Measurements from ENCODE around the gene SORBS2.

SORBS2 gene

DNA sequence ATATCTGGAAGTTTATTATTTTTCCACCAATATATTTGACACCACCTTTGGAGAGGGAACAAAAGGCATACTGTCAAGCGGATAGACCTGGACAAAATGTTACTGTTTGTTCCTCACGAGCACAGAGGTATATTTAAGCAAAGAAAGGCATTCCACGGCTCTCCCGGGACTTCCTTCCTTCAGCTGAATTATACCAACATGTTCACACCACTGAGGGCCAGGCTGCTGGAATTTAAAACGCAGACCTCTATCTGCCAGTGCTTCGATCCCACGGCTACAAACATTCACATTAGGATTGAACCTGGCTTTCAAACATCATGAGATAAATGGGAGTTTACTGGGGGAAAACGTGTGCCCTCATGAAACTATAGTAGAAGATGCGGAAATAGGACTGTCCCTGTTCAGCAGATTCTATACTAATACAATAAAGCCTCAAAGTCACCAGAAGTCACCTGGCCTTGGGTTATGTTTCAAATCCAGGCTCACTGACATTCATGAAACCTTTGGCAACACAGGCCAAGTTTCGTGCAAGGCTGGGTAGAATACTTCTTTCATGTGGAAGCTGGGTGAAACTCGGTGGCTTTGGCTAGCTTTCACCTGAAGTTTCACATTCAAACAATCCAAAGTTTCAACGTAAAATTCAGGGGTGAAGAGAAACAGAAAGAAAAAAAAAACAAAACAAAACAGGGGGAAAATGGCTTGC, 39.5 kb downstream of the SORBS2 start:
- DNase-seq, result no peak

DNA sequence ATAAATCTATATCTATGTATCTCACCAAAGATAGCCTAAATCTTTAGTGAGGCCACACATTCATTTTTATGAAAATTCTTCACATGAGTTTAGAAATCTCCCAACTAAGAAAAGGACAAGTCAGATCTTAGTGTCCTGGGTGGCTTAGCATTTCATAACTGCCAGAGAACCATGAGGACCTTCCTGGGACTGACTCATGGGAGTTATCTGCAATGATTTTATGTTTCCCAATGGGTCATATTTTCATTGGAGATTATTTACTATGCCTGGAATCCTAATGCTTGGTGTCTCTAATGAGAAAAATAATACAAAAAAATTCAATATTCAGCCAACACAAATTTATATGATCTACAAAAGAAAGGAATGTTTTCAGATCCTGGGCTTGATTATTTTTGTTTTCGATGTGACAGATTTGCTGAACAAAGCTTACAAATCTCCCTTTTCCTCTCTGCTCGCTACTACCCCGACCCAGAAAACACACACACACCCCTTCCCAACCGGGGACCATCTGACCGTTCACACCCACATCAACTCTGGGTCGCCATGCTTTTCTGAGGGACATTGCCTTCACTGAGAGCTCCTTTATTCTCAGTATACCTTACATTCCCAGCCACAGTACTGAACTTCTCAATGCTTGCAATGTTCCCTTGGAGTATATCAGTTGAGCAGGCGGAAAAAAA, 40.1 kb downstream of the SORBS2 start:
- no peak for DNase-seq

DNA sequence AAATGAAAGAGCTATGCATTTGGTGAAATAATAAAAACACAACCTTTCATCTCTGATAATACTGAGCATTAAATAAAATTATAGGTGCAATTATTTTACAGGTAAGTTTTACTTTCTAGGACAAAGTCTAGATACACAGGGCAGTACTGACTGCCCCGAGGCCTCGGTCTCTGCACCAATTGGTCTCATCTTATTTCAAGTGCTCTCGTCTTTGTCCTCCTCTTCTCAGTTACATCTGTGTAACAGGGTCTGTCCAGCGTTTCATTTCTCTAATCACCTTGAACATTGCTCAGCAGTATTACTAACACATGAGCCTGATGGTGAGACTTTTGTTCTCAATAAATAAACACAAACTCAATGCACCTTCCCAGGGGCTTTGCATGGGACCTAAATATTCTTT, 44.5 kb downstream of the SORBS2 start:
- DNase-seq, result no peak

DNA sequence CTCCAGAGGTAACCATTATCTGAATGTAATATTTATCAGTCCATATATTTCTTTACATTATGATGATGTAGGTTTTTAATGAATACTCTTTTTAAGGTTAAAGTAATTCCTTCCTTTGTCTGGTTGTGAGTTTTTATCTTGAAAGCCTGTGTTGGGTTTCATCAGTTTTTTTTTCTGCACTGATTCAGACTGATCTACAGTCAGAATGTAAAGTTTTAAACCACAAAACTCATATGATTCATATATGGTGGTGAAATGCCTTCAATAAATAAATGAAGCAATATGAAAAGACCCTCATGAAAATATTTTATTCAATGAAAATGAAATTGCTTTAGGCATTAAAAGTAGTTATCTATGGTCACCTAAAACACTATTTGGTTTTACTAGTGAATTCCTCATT, 47.1 kb downstream of the SORBS2 start:
- no peak for DNase-seq

DNA sequence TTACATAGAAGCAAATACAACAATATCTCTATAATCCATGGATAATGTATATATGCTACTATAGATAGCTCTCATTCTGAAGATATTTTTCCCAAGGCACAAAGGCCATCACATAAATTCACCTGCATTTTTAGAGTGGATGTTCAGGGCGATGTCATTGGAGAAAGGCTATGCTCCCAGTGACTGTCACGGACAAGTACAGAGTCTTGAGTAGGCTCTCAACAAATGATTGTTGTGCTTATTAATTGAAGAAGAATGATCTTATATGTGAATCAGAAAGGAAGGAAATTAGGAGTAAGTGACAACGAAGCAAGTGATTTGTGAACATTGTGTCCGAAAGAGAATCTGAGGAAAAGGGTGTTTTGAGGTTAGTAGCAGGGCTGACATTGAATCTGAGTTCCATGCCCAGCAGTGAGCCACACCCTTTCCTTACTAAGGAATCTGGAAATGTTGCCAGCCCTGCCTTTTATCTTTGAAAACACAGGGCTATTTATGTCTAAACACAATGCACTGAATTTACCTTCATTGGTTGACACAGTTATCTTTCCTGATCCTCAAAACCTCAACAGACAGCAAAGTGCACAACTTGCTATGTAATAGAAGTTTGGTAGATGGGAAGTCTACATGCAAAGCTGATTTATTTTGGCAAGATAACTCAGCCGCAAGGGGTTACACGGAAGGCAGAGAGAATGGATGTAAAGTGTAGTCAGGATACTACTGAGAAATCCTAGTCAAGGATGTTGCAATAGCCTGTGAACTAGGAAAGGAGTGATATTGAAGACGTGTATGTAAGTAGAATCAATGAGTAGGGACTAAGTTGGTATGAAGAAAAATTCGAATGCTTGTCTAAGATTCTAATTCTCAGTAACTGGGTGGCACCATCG, 50.4 kb downstream of the SORBS2 start:
- DNase-seq, result no peak

DNA sequence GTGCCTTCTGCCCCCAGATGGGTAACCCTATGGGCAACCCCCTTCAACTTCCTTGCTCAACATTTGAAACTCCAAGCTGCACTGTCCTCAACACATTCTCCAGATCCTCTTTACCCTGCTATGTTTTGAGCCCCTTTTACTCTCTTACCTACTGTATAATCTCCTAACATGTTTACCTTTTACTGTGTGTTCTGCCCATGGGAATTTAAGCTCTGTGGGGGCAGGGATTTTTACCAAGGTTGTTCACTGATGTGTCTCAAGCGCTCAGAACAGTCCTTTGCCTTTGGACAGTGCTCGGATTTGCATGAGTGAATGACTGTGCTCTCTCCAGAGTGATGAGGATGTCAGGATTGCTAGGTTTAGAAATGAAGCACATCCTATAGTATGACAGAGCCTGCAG, 53.2 kb downstream of the SORBS2 start:
- no peak for DNase-seq

DNA sequence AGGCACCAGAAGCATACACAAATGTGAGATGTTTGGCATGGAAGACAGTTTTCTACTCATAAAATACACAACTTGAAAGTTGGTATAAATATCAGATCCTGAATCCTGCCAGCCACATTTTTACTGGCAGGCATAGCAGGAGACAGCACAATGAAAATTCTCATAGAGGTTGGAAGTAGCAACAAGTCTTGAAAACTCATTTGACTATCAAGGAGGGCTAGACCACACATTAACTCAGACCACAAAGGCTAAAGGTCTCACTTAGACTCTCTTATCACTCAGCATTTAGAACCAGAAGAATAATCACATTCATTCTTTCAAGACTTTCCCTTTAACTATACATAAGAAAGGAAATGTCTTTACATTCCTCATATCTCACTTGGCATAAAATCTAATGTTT, 56.5 kb downstream of the SORBS2 start:
- DNase-seq, result no peak

DNA sequence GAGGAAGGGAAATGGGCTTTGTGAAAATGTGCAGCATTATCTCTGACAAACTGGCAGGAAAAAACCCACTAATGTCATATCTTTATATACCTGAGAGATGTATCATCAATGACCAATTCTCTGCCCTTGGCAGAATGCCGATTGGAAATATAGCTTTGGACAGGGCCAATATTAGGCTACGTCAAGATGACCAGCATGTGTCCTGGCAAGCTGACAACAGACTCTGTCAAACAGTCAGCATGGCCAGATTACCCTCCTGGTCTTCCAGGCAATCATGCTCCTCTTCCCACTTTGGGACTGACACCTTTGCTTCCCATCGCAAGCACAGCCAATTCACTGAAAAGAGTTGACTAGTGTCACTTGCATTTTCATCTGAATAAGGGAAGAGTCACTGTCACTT, 57.0 kb downstream of the SORBS2 start:
- DNase-seq, result no peak

DNA sequence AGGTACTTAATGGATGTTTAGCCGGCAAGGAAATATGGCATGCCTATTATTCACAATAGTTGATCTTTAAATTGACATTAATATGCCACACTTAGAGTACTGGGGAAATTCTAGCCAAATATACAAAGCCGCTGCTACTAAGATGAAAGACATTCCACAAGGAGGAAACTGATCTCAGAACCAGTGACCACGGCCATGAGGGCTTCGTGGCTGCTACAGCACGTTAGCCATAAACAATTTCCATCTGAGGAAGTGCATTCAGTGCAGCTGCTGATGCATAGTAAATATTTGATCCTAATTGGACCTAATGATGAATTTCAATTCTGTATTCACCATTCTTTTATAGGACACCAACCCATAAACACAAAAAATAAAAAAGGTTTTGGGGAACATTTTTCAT, 59.1 kb downstream of the SORBS2 start:
- DNase-seq, result no peak

DNA sequence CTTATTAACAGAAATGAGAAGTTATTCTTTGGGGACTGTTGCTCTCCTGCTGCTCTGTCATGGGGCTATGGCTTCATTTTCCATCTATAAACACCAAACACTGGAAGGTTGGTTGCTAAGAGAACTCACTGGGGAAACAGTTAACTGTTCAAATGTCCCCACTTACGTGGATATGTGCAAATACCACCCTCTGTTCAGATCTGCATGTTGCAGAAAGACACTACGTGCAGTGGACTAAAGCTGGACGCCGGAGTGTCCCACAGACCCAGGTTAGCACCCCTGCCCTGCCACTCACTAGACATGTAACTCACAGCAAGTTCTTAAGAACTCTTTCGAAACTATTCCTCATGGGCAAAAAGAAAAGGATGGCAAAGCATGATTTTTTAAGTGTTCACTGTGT, 62.1 kb downstream of the SORBS2 start:
- DNase-seq, result no peak

DNA sequence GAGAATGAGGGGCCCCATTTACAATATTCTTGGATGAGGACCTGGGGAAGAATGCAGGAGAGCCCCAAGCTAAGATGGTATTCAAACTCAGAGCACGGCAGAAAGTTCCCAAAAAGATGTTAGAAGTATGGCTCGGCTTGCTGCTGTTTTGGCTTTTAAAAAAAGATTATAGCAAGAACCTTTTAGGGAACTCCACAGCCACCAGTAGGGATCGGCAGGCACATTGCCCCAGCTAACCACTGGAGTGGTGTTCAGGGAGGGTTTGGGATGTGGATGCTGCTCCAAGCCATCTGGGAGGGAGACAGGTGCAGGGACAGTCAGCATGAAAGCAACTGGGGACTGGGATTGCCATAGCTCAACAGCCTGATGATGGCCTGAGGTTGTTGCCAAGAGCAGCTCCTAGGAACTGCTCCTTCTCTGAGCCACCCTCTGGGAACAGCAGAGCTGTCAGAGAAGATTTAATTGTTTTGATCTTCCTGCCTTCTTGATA, 63.0 kb downstream of the SORBS2 start:
- DNase-seq, result no peak

DNA sequence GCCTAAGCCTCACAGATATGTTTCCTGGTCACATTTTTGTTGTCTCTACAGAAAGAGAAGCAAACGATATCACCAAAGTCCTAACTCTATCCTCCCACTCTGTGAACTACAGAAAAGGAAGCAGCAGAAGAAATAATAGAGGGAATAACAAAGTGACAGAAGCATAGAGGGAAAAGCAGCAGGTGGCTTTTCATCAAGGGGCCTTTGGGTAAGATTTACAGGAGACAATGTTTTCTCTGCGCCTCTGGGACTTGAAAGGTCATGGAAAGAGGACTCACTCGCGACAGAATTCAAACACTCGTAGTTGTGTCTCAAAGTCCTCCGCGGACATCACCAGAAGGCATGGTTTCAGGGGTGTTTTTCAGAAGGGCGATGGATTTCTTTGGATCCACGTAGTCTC, 66.1 kb downstream of the SORBS2 start:
- DNase-seq, result no peak

DNA sequence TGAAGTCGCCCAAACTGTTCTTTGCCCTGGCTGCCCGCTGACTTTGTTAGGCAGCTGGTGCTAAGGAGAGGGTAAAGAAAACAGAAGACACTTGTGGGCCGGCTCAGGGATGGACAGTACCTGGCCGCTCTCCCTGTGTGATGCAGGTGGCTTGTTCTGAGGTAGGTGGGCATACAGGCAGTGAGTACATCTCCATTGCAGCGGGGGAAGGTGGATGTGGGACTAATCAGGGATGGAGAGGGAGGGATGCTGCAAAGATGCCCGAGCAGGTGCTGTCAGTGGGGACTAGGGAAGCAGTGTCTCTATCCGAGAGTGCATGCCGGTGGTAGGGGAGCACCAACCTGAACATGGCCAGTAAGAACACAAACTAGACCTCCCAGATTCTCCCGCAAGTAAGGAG, 67.0 kb downstream of the SORBS2 start:
- DNase-seq, result no peak

DNA sequence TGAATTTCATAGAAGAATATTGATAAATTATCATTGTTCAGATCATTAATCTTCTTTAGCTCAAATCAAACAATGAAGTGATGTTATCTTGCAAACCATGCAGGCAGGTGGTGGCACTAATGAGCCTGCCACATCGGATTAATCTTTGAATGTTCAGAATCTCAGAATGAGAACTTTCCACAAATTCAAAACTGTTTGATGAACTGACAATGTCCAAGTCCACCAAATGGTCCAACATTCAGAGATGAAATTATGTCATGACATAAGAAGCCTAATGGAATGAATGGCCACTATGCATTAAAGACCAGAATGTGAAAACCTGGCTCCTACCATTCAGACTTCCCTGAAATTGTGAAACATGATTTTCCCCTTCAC, 67.5 kb downstream of the SORBS2 start:
- no peak for DNase-seq

DNA sequence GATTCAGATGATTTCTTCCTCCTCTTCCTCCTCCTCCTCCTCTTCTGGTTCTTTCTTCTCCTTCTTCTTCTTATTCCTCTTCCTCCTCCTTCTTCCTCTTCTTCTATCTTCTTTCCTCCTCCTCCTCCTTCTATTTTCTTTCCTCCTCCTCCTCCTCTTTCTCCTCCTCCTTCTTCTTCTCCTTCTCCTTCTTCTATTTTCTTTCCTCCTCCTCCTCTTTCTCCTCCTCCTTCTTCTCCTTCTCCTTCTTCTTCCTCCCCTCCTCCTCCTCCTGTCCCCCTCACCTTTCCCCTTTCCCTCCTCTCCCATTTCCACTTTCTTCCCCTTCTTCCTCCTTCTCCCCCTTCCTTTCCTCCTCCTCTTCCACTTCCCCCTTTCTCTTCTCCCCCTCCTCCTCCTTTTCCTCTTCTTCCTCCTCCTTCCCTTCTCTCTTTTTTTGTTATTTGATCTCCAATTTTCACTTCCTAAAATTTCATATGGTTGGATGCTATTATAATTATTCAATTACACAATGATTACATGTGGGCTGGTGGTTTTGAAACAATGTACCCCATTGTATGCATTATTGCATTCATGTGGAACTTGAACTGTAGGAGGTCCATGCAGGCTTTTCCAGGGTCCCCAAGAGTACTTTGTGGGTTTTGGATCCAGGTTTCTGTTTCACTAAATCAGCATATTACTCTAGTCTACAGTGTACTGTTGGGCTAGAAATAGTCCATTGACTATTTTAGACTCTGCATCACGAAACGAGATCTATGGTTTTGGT, 68.1 kb downstream of the SORBS2 start:
- DNase-seq, result no peak

DNA sequence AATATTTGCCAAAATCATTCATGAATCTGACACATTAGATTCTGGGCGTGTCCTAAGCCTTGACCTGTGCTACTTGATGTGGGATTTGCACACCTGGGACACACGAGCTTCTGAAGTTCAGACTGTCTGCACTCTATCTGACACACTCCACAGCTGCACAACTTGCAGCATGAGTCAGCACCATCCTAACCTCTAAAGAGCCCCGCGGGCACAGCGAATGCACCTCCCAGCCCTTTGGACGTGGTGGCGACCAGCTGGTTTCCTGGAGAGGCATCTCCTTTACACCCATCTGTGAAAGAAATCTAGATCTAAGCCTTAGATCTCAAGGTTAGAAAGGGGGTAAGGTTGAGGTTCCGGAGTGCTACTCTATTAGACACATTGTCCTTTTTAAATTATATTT, 69.2 kb downstream of the SORBS2 start:
- DNase-seq, result no peak

DNA sequence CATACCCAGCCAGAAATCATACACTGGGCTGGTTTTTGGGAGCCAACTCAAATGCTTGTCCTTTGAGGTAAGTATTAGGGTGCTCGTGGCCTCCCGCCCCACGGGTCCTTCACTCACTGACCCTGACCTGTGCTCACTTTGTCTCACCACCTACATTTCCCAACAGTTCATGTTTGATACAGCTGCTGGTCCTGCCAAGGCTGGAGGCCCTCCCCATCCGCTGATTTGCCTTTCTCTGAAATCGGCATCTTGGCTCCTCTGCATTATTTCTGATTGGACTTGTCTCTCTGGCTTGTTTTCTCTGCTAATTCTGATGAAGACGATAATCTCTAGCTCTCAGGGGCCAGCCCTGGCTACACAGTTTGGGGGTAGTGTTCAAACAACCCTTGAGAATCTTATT, 70.2 kb downstream of the SORBS2 start:
- DNase-seq, result no peak

DNA sequence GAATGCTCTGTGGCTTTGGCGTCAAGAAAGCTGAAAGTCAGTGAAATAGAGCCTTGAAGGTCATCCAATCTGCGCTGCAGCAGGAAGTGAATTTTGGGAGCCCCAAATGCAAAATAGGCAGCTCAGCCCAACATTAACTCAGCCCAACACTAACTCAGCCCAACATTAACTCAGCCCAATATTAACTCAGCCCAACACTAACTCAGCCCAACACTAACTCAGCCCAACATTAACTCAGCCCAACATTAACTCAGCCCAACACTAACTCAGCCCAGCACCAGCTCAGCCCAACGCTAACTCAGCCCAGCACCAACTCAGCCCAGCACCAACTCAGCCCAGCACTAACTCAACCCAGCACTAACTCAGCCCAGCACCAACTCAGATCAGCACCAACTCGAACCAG, 71.5 kb downstream of the SORBS2 start:
- DNase-seq, result peak in 1 of 2 donors; percentile 3

DNA sequence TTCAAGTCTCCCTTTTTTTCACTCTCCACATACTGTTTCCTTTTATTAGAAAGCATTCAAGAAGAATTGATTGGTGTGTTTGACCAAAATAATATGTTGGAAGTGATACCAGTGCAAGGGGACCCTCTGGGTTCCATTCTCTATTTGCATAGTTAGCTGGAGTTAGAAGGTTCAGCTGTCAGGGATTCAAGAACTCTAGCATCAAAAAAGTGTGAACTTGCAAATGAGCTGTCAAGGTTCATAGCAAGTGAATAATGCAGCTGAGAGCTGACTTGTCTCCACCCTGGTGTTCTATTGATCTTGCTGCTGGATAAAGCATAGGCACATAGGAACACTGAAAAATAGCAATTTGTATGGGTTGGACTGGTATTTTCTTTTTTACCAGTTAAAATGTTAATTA, 73.2 kb downstream of the SORBS2 start:
- DNase-seq, result no peak

DNA sequence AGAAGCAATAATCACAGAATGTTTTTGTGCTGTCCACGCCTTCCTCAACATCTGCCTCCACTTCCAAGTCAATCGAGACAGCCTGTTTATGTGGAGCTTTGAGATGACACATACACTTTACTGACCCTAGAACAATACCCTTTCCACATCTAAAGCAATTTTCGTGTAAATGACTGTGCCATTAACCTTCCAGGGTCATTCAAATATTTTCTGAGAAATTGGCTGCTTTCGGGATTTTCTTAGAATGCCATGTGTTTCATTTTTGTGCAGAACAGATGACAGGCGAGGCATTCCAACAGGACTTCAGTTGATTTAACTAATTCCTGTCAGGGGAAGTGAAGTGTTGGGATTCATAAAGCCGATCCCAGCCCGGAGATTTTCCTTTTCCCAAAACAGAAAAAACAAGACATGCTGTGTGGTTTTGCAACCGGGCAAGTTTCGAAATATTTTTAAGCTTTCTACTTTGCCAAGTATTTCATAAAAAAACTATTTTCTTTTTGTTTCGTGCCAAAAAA, 73.9 kb downstream of the SORBS2 start:
- DNase-seq, result no peak

DNA sequence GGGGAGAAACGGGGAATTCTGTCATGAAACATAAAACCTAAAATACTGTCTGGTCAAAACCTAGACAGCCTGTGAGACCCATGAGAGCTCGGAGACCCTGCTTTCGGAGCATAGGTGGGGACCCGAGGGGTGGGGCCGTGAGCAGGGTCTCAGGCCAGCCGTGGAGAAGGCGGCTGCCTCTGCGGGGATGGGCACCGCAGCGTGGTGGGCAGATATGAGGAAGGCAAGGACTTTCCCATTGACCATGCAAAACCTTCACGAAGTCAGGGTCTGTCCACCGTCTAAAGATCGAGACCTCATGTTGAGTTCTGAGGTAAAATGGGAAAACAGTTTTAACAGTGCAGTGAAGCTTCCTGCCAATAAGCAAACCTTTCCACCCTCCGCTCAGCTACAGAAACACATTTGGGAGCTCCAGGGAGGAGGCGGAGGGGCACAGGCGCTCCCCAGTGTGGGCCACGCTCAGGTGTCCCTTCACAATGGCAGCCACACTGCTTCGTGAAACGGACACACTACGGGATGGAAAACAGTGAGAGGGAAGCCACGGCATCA, 74.4 kb downstream of the SORBS2 start:
- DNase-seq, result no peak

DNA sequence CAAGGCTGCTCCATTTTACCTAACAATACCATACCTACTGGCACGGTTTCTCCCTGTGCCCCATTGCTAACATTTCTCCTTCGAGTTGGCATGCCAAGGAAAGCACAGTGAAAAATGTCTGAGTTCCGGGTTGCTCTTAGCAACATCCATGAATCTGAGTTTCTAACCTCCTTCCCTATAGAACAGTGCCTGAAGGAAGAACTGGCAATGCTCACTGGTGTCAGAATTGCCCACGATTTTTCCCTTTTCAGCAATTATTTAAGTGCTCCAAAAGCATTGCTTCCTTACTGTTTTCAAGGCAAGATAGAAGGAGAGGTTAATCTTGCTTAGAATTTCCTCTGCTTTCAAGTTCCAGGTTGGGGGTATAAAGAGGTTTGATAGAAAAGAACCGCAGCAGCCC, 75.1 kb downstream of the SORBS2 start:
- no peak for DNase-seq

Measured in CD4-positive, alpha-beta T cell treated with Interleukin-1 beta for 1 hour (primary cell).